ENCODE data around the gene EFCAB12.

GRCh38 chr3:129358772-129359371 is 69.6 kb downstream of the EFCAB12 start:
- TF ChIP-seq SIN3A (IDR thresholded peaks at IDR 0.05; ENCODE audit: borderline replicate concordance, insufficient read depth, low read length), result no peak
- no peak for TF ChIP-seq REST (IDR thresholded peaks at IDR 0.05; ENCODE audit: insufficient read depth in 1 of 2, low read depth in 2 of 2, low read length in 2 of 2)
- TF ChIP-seq POLR2AphosphoS5 (IDR thresholded peaks at IDR 0.05; ENCODE audit: low read depth, low read length), result no peak
- TF ChIP-seq FOXP2 (optimal IDR thresholded peaks at IDR 0.05; ENCODE audit: borderline replicate concordance, extremely low read depth, extremely low read length, insufficient read depth), result no peak
- no peak for TF ChIP-seq TAF1 (IDR thresholded peaks at IDR 0.05; ENCODE audit: borderline replicate concordance, insufficient read depth, low read length)
